ENCODE results near the gene ATP6AP2. TPM values are rescaled to one million over a fixed set of nuclear protein-coding genes. Genes with fewer than 3 reads are reported as not detected.

The ATP6AP2 gene
- polyA plus RNA-seq, 1 of the 3 experiments (the other 2 are of a cell fraction) = 160 TPM

- 0 out of 2 replicates have a peak overlapping the region, but pooled peaks have one; percentile 21 for H2AFZ ChIP-seq (ENCODE audit: low read depth)
- H3K27ac ChIP-seq (ENCODE audit: low read depth in 2 of 2, low read length in 1 of 2) = peak overlapping the region in 1 of 2 experiments; percentile 91; a peak in 2 of 4 replicates
- ChIA-PET CTCF (interaction anchor here (0.6 to 2.5 kb wide), 56 partner anchors 10 to 1791 kb away, joined by 3 to 21 read pairs (median 3); partner anchors contain the start of genes ATP6AP2 and CXorf38), POLR2A (interaction anchor here (0.6 to 1.3 kb wide), 6 partner anchors 36 to 447 kb away, joined by 3 to 5 read pairs (median 4); partner anchors contain the start of genes ATP6AP2, BCOR and MED14)
- no peaks in the 10 kb centered on the region for H3F3A ChIP-seq (replicated peaks; ENCODE audit: insufficient read depth)
- no peaks in the 10 kb centered on the region for H3K9me3 ChIP-seq
- no peak overlapping the region for H3K4me3 ChIP-seq (ENCODE audit: low read depth in 2 of 2, low read length in 1 of 2)
- no peak overlapping the region for H3K9ac ChIP-seq
- H3K9me2 ChIP-seq = no peaks in the 10 kb centered on the region
- 40% methylated on average over 13 of the region's 13 CpGs for WGBS (ENCODE audit: low lambda C conversion rate)
- H3K36me3 ChIP-seq (replicated peaks in 1 of 2; ENCODE audit: control insufficient read depth in 1 of 2, insufficient read depth in 2 of 2, low read length in 1 of 2) = no peaks in the 10 kb centered on the region
- H3K4me1 ChIP-seq (ENCODE audit: control insufficient read depth in 1 of 2, insufficient read depth in 2 of 2, low read depth in 1 of 2, low read length in 1 of 2) = peaks cover 4 to 27% of the 10 kb centered on the region in 2 experiments; a peak in 3 of 4 replicates
- H3K79me2 ChIP-seq (ENCODE audit: insufficient read depth) = no peaks in the 10 kb centered on the region
- no peaks in the 10 kb centered on the region for H4K20me1 ChIP-seq (ENCODE audit: insufficient read depth)
- DNase-seq = peak; percentile 50
- peak overlapping the region; percentile 59; the same call in 1 of the 2 replicates for H3K4me2 ChIP-seq
- peaks cover 27% of the 10 kb centered on the region for H3K27me3 ChIP-seq (ENCODE audit: insufficient read depth)
- TF ChIP-seq POLR2AphosphoS5 (IDR thresholded peaks at IDR 0.05; ENCODE audit: low read depth, low read length) (no peak), TAF1 (IDR thresholded peaks at IDR 0.05; ENCODE audit: borderline replicate concordance, low read depth, low read length) (no peak), SIN3A (IDR thresholded peaks at IDR 0.05; ENCODE audit: borderline replicate concordance, low read depth, low read length) (no peak), NFIC (IDR thresholded peaks at IDR 0.05; ENCODE audit: borderline replicate concordance) (no peak), JUND (IDR thresholded peaks at IDR 0.05) (no peak), TEAD4 (IDR thresholded peaks at IDR 0.05; ENCODE audit: borderline replicate concordance, insufficient read depth) (no peak), CHD2 (IDR thresholded peaks at IDR 0.05; ENCODE audit: low read length, partially characterized antibody) (peak; percentile 15), EP300 (IDR thresholded peaks at IDR 0.05; ENCODE audit: borderline replicate concordance in 1 of 2, low read depth in 1 of 2, low read length in 1 of 2) (peak in 1 of 2 experiments; percentile 81; a peak in 2 of 4 replicates), RAD21 (IDR thresholded peaks at IDR 0.05; ENCODE audit: low read length) (no peak), ZBTB33 (IDR thresholded peaks at IDR 0.05; ENCODE audit: borderline replicate concordance, low read depth) (no peak), YY1 (IDR thresholded peaks at IDR 0.05; ENCODE audit: low read depth) (no peak), MXI1 (IDR thresholded peaks at IDR 0.05; ENCODE audit: low read depth, low read length) (no peak), FOXJ3 (CRISPR knock-in tag; IDR thresholded peaks at IDR 0.05) (peak; percentile 39; the same call in 1 of the 2 replicates), GATA2 (CRISPR knock-in tag; IDR thresholded peaks at IDR 0.05) (peak; percentile 48; the same call in 1 of the 2 replicates), ELF1 (IDR thresholded peaks at IDR 0.05) (no peak)
Observed at GRCh38 chrX:40544343-40545266, 36.2 kb upstream of the ATP6AP2 start.
